Measurements from ENCODE around the gene CDC42BPA.
"Not testable (repeated sequence)": the region's sequence is repeated elsewhere in the genome, so short reads cannot be mapped to it uniquely, and the experiment has no call there.

The CDC42BPA gene

DNA sequence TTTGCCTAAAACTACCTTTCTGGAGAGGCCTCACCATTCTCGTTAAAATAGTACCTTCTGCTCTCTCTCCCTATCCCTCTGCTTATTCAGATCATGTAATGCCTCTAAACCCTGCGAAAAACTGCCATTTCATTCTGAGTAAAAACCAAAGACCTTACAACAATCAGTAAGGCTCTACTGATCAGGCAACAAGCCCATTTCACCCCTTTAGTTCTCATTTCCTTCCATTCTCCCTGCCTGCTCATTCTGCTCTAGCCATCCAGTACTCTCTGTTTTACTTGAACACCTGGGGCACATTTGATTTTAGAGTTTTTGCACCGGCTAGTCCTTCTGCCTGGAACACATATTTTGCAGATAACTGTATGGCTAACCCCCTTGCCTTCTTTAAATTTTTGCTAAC lies 190.4 kb downstream of the CDC42BPA start:
- FAIRE-seq: no peak

DNA sequence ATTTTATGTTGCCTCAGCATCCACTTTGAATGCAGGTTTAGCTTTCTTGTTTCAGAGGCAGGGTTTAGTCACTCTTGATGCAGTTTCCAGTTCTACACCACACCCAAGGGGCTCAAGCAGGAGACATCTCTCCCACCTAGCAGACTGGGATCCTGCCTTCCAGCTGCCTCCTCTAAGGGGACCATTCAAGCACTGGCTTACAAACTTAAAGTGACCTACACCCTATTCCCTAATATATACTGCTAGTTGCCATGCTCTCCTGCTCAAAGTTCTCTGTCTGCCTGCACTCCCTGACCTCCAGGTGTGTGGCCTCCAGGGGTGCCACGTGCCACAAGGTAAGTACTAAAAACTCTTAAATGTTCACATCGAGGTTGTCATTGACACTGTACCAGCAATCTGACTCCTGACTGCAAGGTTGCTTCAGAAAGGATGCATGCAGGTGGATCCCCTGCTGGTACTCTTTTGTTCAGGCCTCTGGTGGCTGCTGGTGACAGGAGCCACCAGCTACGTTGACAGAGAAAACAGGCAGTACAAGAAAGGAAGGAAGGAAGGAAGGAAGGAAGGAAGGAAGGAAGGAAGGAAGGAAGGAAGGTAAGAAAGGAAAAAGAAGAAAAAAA lies 192.3 kb downstream of the CDC42BPA start:
- FAIRE-seq: no peak

DNA sequence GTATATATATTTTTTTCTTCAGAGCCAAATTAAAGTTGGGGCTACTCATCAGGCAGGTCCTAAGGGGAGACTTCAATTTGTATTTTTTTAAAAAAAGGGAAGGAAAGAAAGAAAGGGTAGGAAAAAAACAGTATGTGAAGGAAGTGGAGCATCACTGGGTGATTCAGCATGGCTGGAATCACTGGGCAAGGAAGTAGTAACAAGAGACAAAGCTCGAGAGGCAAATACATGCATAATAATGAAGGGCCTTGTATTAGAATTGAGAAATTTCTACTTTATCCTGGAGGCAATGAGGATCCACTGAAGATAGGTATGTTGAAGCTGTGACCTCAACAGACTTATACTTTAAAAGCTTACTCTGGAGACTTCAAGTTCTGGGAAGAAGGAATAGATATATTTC lies 193.8 kb downstream of the CDC42BPA start:
- no peak for FAIRE-seq

DNA sequence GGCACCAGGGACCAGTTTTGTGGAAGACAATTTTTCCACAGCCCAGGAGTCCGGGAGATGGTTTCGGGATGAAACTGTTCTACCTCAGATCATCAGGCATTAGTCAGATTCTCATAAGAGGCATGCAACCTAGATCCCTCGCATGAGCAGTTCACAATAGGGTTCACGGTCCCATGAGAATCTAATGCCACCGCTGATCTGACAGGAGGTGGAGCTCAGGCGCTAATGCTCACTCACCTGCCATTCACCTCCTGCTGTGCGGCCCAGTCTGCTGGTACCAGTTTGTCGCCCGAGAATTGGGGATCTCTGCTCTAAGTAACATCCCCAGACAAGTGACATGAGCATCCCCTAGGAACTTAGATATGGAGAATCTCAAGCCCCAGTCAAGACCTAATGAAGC lies 197.5 kb downstream of the CDC42BPA start:
- FAIRE-seq: no peak

GRCh38 chr1:227112538-227112937 lies 205.8 kb downstream of the CDC42BPA start:
- FAIRE-seq: no peak

DNA sequence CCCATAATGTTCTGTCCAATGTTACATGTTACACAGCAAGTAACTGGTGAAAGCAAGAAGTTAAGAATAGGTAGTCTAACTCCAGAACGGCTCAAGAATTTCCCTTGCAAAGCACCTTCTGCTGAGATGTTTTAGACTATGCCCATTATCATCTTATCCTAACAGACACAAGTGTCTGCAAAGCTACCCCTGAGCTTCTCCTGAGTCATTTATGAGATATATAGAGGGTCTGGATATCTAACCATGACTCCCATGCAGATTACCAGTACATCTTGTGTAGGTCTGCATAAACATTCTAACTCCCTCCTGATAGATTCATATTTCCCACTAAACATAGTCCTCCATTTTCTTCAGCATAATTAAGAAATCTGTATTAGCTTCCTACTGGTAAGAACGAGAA lies 206.5 kb downstream of the CDC42BPA start:
- no peak for FAIRE-seq

- FAIRE-seq: not testable (repeated sequence)
These were observed 213.0 kb downstream of the CDC42BPA start for GRCh38 chr1:227105291-227105690.

DNA sequence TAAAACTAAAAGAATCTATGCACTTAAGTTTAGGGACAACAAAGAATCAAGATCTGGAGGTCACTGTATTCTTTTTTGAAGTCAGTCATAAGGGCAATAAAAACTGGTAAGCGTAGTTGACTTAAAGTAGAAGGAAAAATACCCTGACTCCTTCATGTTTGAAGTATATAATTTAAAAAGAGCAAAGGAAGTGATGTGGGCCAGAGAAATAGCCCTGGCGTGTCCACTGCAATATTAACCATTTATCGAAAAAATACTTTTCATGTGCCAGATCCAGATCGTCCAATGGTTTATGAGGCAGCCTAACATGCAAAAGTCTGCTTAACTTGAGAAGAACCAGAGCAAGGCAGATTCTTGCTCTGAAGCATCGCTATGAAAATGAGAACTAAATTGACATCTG lies 216.2 kb downstream of the CDC42BPA start:
- FAIRE-seq: no peak

DNA sequence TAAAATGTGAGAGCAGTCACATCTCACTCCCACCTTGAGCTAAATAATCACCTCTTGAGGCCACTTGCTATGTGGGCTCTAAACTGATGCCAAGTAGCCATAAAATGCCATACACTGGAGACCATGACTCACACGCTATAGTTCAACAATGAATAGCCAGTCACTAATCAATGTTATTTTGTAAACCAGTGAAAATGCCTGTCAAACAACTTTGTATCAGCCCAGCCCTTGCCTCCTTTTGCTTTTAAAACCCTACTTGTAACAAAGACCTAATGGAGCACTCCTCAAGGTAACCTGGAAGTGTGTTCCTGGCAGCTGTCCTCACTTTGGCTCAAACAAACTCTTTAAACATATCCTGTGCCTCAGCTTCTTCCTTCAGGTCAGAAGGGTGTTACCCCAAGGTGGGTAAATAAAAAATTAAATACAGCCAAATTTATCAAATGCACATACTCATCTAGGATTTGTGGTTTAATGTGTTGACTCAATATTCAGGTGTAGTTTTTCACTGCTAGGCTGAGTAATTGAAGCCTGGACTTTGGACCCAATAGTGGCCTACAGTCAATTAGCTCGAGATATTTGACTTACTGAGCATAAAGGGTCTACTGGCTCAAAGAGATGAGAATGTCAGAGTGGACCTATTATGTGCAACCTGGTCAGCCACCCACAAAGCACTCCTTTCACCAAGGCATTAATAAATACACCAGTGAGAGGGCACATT lies 223.9 kb downstream of the CDC42BPA start:
- no peak for FAIRE-seq

DNA sequence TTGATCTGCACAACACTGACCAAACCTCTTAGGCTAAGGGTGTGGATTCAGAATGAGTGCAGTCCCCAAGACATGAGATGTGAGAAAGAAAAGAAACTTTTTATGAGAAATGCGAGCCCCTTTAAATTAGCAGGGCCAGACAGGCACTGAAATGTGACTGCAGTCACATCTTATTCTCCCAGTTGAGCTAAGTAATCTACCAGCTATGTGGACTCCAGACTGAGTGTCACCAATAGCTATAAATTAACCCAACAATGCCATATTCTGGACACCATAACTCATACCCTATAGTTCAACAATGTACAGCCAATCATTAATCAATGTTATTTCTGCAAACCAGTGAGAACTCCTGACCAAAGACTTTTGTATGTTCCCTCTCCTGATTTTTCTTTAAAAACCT lies 225.0 kb downstream of the CDC42BPA start:
- no peak for FAIRE-seq

DNA sequence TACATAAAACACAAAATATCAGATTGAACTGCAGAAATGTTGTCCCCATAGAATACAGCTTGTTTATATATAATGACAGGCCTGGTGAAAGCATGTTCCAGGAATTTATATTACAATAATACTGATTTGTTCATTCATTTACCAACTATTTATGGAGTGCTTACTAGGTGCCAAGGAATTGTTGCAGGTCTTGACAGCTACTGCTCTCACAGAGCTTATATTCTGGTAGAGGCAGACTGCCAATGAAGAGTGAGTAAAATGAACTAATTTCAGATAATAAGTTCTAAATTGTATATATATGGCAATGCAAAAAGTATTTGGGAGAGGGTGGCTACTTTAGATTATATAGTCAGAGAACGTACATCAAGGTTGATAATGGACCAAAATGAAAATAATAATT lies 226.2 kb downstream of the CDC42BPA start:
- FAIRE-seq: no peak

DNA sequence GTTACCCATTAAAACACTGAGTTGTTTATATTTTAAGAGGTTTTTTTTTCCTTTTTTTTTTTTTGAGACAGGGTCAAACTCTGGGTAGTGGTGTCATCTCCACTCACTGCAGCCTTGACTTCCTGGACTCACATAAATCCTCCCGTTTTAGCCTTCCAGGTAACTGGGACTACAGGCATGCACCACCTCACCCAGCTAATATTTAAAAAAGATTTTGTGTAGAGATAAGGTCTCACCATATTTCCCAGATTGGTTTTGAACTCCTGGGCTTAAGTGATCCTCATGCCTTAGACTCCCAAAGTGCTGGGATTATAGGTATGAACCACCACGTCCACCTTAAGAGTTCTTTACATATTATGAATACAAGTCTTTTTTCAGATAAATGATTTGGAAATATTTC lies 231.7 kb downstream of the CDC42BPA start:
- FAIRE-seq: no peak

DNA sequence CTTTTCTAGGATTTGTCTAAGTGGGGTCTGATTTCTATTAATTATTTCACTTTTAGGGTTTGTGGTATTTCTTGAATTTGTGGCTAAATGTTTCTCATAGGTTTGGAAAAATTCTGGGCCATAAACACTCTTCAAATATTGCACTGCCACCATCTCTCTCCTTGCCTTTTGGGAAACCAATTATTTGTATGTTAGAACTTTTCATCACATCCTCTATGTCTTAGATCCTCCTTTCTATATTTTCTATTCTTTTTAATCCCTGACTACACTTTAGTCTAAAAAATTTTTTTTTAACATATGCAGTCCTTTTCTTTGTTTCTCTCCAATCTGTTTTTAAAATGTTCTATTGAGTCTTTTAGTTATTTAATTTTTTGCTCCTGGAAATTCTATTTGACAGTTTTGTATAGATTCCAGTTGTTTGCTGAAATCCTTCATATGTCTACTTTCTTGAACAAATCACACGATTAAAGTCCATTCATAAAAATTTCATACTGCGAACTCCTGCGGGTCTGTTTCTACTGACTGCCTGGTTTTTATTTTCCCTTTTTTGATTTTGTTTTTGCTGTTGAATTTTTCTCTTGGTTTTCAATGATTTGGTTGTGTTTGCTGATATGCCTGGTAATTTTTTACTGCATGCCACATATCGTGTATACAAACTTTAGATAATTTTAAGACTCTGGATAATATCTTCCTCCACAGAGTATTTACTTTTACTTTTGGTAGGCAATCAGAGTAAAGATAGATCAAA lies 235.1 kb downstream of the CDC42BPA start:
- no peak for FAIRE-seq

DNA sequence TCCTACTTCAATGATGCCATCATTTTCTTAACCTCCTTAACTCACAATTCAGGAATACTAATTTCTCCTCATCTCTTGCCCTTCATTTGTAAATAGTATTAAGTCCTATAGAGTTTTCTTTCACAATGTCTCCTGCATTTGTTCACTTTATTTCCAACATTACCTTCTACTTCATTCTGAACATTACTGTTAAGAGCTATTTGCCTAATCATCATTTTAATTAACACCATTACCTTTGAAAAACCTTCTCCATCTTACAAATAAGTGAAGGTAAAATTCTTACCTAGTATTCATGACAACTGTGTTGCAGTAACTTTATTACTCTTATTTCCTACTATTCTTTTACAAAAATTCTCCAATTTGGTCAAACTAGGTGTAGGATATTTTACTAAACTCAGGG lies 240.5 kb downstream of the CDC42BPA start:
- no peak for FAIRE-seq

DNA sequence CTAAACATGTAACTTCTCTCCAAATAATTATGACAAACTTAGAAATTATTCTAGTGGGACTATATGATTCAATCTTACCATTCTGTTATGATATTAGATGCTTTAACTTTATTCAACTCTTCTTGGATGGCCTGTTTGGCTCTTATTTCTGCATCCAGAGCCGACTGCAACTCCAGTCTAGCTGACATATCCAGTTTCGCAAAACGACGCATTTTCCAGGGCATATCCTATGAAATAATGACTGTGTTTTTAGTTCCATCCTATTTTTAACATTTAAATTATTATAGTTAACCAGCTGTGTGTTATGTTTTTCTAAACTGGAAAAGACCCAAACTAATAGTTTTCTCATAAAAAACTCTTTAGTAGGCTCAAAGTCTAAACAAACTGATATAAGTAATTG lies 244.5 kb downstream of the CDC42BPA start:
- FAIRE-seq: no peak

GRCh38 chr1:227072991-227073390 lies 245.3 kb downstream of the CDC42BPA start:
- FAIRE-seq: no peak

DNA sequence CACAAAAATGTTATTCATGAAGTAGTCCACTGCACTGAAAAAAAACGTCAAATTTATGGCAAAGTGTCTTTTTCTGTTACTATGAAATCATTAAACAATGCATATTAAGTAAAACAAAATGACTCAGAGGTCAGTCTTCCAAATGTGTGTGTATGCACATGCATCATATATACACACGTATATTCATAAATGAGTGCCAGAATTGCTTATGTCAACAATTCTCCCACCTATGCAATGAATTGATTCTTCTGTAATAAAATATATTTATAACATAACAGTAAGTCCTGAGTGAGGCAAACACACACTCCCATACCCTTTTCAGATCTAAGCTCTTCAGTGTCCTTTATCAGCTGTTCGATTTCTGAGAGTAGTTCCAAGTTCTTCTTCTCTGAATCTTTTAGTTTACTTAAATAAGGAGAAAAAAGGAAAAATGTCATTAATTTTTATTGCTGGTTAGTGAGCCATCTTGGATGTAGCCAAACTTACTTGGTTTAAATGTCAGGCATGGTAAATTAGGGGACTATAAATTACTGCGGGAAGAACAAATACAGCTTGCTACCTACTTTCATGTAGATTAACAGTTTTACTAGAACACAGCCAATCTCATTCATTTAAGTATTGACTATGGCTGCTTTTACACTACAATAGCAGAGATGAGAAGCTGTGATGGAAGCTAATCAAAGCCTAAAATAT lies 246.3 kb downstream of the CDC42BPA start:
- no peak for FAIRE-seq

DNA sequence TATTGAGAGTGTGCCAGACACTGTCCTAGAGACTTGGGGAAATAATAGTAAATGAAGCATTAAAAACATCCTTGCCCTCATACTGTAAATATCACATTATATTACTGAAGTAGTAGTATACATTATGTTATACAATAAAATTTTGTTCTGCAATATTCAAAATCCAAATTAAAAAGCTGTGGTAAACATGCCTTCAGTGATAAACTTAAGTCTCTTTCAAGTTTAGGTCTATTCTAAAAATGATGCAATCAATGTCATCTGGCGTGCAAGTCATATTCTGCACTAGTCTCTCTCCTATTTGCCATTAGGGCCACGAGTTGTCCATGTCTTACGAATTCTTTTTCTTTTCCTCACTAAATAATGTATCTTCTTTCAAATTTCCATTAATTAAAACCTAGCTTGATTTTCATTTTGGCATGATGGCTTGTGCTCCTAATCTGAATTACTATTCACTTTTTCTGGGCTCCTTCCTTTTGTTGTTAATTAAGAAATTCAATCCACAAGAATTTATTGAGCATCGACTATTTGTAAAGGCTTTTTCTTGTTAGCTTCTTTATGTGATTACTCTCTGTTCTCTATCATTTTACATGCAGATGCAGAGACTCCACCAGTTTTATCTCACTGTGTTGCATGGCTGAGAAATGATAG lies 247.5 kb downstream of the CDC42BPA start:
- no peak for FAIRE-seq

DNA sequence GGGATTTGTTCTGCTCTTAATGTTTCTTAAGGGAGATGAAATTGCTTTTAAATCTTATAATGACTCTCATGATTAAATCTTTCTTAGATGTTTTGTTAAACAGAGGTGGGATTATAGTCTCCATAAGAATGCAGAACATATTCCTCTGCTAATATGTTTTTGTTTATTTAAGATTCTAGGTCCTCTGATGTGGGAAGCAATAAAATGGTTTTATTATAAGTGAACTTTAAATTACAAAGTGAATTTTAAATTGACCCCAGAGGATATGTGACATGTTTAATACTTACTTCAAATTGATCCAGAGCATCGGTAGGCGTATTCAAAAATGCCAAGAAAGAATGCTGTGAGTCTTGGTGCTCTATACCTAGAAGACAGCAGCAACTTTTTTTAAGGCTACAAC lies 248.8 kb downstream of the CDC42BPA start:
- FAIRE-seq: no peak

DNA sequence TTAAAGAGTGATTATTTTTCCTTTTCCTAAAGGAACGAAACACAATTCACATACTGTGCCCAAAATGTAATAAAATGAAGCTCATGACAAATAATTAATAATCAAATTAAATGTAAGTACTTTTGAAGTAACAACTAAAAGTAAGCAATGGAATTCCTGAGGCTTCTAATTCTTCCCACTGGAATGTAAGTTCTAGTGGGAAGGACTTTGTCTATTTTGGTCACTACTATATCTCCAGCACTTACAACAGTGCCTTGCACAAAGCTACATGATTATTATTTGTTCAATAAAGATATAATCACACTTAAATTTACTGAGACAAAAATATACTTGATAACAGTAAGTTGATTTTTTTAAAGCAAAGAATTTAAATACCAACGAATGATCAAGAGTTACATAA lies 249.4 kb downstream of the CDC42BPA start:
- FAIRE-seq: no peak

DNA sequence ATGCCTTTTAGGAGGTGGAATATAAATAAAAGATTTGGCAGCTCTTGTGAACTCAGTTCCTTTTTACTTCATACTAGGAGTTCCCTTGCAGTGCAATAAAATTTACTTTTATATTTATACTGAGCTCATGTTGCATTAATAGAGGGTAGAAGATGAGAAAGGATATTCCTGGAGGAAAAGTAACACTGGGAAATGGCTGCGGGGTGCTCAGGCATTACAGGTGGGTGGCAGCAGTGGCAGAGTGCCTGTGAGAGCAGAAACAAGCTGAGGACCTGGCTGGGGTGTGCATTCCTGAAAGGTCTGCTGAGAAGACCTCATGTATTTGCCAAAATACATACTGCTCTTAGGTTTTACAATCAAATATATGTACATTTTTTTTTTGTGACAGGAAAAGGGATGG lies 251.3 kb downstream of the CDC42BPA start:
- FAIRE-seq: no peak

GRCh38 chr1:227065311-227065710 lies 253.0 kb downstream of the CDC42BPA start:
- FAIRE-seq: no peak

- no peak for FAIRE-seq
These were observed 256.0 kb downstream of the CDC42BPA start for GRCh38 chr1:227062306-227062705.

Measured in endometrium (tissue), 2 donors.